Measurements from ENCODE around the gene TET1. TPM values are rescaled to one million over a fixed set of nuclear protein-coding genes. Genes with fewer than 3 reads are reported as not detected.
A peak's percentile ranks its signal among the peaks of the same experiment; 100 is the strongest.

TET1 gene
- total and polyA plus RNA-seq, 2 of the 13 experiments (the other 11 are each of a cell fraction or from before 2014, with no cell fraction given), result 6.9 to 7.3 TPM

DNA sequence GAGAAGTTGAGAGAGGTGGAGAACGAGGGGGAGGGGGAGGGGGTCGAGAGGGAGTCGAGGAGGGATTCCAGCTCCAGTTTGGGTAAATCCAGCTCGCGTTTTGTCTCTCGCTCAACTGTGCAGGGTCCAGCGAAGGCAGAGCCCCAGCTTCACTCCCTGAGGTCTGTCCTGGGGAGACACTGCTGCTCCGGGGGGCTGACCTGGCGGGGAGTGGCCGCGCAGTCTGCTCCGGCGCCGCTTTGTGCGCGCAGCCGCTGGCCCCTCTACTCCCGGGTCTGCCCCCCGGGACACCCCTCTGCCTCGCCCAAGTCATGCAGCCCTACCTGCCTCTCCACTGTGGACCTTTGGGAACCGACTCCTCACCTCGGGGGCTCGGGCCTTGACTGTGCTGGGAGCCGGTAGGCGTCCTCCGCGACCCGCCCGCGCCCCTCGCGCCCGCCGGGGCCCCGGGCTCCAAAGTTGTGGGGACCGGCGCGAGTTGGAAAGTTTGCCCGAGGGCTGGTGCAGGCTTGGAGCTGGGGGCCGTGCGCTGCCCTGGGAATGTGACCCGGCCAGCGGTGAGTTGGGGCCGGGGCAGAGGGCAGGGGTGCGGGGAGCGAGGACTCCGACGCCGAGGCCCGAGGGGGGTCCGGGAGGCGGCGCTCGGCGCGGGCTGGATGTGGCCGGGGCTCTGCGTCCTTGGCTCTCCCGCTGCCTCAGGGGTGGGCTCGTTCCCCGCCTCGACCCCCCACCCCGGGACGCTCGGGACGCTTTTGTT is at the start of gene TET1 (continued):
- TF ChIP-seq POLR2AphosphoS2 (IDR thresholded peaks at IDR 0.05; ENCODE audit: low read depth, low read length) (no peak), ZNF776 (CRISPR knock-in tag; IDR thresholded peaks at IDR 0.05) (0 out of 2 replicates have a peak, but pooled peaks have one; percentile 37), TAF15 (IDR thresholded peaks at IDR 0.05; ENCODE audit: low read depth, low read length, poor library complexity, severe bottlenecking) (peak; percentile 43), ZSCAN31 (CRISPR knock-in tag; IDR thresholded peaks at IDR 0.05; ENCODE audit: low read depth) (peak; percentile 81), RARA (CRISPR knock-in tag; IDR thresholded peaks at IDR 0.05) (peak; percentile 40), NCOR1 (IDR thresholded peaks at IDR 0.05; ENCODE audit: borderline replicate concordance, low read length) (no peak; the same call in 1 of the 2 replicates), FOSL2 (CRISPR knock-in tag; IDR thresholded peaks at IDR 0.05) (peak; percentile 26; the same call in 1 of the 2 replicates), ZBTB20 (CRISPR knock-in tag; IDR thresholded peaks at IDR 0.05; ENCODE audit: borderline replicate concordance, low read depth) (no peak; the same call in 1 of the 2 replicates), MAFK (conservative IDR thresholded peaks at IDR 0.05 in 1 of 2, IDR thresholded peaks at IDR 0.05 in 1 of 2; ENCODE audit: low read length in 2 of 2) (no peak)
- TF ChIP-seq, protein P1, sequence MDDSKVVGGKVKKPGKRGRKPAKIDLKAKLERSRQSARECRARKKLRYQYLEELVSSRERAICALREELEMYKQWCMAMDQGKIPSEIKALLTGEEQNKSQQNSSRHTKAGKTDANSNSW (CRISPR knock-in tag; IDR thresholded peaks at IDR 0.05; ENCODE audit: borderline replicate concordance), result 0 out of 2 replicates have a peak, but pooled peaks have one; percentile 32
- TF ChIP-seq, protein P2, sequence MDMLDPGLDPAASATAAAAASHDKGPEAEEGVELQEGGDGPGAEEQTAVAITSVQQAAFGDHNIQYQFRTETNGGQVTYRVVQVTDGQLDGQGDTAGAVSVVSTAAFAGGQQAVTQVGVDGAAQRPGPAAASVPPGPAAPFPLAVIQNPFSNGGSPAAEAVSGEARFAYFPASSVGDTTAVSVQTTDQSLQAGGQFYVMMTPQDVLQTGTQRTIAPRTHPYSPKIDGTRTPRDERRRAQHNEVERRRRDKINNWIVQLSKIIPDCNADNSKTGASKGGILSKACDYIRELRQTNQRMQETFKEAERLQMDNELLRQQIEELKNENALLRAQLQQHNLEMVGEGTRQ (IDR thresholded peaks at IDR 0.05; ENCODE audit: low read depth, low read length), result no peak
- TF ChIP-seq, protein P2 (CRISPR knock-in tag; IDR thresholded peaks at IDR 0.05; ENCODE audit: borderline replicate concordance), result no peak
- TF ChIP-seq, protein P3, sequence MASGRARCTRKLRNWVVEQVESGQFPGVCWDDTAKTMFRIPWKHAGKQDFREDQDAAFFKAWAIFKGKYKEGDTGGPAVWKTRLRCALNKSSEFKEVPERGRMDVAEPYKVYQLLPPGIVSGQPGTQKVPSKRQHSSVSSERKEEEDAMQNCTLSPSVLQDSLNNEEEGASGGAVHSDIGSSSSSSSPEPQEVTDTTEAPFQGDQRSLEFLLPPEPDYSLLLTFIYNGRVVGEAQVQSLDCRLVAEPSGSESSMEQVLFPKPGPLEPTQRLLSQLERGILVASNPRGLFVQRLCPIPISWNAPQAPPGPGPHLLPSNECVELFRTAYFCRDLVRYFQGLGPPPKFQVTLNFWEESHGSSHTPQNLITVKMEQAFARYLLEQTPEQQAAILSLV (CRISPR knock-in tag; IDR thresholded peaks at IDR 0.05; ENCODE audit: borderline replicate concordance), result peak; percentile 59; the same call in 1 of the 2 replicates
- TF ChIP-seq, protein P4, sequence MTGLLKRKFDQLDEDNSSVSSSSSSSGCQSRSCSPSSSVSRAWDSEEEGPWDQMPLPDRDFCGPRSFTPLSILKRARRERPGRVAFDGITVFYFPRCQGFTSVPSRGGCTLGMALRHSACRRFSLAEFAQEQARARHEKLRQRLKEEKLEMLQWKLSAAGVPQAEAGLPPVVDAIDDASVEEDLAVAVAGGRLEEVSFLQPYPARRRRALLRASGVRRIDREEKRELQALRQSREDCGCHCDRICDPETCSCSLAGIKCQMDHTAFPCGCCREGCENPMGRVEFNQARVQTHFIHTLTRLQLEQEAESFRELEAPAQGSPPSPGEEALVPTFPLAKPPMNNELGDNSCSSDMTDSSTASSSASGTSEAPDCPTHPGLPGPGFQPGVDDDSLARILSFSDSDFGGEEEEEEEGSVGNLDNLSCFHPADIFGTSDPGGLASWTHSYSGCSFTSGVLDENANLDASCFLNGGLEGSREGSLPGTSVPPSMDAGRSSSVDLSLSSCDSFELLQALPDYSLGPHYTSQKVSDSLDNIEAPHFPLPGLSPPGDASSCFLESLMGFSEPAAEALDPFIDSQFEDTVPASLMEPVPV (CRISPR knock-in tag; IDR thresholded peaks at IDR 0.05), result peak; percentile 90
- TF ChIP-seq, protein P5, sequence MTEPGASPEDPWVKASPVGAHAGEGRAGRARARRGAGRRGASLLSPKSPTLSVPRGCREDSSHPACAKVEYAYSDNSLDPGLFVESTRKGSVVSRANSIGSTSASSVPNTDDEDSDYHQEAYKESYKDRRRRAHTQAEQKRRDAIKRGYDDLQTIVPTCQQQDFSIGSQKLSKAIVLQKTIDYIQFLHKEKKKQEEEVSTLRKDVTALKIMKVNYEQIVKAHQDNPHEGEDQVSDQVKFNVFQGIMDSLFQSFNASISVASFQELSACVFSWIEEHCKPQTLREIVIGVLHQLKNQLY (CRISPR knock-in tag; IDR thresholded peaks at IDR 0.05), result no peak
- TF ChIP-seq, protein P6, sequence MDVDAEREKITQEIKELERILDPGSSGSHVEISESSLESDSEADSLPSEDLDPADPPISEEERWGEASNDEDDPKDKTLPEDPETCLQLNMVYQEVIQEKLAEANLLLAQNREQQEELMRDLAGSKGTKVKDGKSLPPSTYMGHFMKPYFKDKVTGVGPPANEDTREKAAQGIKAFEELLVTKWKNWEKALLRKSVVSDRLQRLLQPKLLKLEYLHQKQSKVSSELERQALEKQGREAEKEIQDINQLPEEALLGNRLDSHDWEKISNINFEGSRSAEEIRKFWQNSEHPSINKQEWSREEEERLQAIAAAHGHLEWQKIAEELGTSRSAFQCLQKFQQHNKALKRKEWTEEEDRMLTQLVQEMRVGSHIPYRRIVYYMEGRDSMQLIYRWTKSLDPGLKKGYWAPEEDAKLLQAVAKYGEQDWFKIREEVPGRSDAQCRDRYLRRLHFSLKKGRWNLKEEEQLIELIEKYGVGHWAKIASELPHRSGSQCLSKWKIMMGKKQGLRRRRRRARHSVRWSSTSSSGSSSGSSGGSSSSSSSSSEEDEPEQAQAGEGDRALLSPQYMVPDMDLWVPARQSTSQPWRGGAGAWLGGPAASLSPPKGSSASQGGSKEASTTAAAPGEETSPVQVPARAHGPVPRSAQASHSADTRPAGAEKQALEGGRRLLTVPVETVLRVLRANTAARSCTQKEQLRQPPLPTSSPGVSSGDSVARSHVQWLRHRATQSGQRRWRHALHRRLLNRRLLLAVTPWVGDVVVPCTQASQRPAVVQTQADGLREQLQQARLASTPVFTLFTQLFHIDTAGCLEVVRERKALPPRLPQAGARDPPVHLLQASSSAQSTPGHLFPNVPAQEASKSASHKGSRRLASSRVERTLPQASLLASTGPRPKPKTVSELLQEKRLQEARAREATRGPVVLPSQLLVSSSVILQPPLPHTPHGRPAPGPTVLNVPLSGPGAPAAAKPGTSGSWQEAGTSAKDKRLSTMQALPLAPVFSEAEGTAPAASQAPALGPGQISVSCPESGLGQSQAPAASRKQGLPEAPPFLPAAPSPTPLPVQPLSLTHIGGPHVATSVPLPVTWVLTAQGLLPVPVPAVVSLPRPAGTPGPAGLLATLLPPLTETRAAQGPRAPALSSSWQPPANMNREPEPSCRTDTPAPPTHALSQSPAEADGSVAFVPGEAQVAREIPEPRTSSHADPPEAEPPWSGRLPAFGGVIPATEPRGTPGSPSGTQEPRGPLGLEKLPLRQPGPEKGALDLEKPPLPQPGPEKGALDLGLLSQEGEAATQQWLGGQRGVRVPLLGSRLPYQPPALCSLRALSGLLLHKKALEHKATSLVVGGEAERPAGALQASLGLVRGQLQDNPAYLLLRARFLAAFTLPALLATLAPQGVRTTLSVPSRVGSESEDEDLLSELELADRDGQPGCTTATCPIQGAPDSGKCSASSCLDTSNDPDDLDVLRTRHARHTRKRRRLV (CRISPR knock-in tag; IDR thresholded peaks at IDR 0.05), result peak; percentile 59; the same call in 1 of the 2 replicates

Data from HepG2 (cell line).